Skeletal muscle satellite cell (primary cell): ENCODE data around the gene ABCA12. TPM values are rescaled to one million over a fixed set of nuclear protein-coding genes. Genes with fewer than 3 reads are reported as not detected.
"Not testable (repeated sequence)": the region's sequence is repeated elsewhere in the genome, so short reads cannot be mapped to it uniquely, and the experiment has no call there.

Source experiments
- H3K27me3 ChIP-seq: 2 replicates; pipeline ENCODE4 v1.7.0; 2013; ENCODE audit warnings: low read length; ENCODE audit not compliant: control insufficient read depth, insufficient read depth
- H3K36me3 ChIP-seq: 2 replicates; pipeline ENCODE4 v1.7.0; 2013; ENCODE audit warnings: mild to moderate bottlenecking, control low read depth, low read length; ENCODE audit not compliant: insufficient read depth
- H3K4me1 ChIP-seq: 2 replicates; pipeline ENCODE4 v1.7.0; 2013; ENCODE audit warnings: low read length; ENCODE audit not compliant: control insufficient read depth, insufficient read depth
- H3K4me2 ChIP-seq: 2 replicates; pipeline ENCODE4 v1.7.0; 2013; ENCODE audit warnings: mild to moderate bottlenecking, low read length
- H3K4me3 ChIP-seq: 2 replicates; pipeline ENCODE4 v1.7.0; 2013; ENCODE audit warnings: low read length
- H3K9ac ChIP-seq: 2 replicates; pipeline ENCODE4 v1.7.0; 2013; ENCODE audit warnings: mild to moderate bottlenecking, low read depth, low read length, moderate library complexity
- H3K9me3 ChIP-seq: replicated peaks from 2 replicates; pipeline ENCODE4 v1.7.0; 2013; ENCODE audit warnings: mild to moderate bottlenecking, control low read depth, low read length
- total RNA-seq: library from RNA; depleted of rRNA; stranded (reverse); fragments of >200 nt; gene quantifications from 2 replicates; pipeline ENCODE4 v1.2.3, GENCODE V29; 2012; rRNA removed

Gene ABCA12
- under 0.01 and 0.22 TPM in 2 replicates for total RNA-seq

GRCh38 chr2:215138479-215138878 lies at the start of gene ABCA12:
Gene ABCA12, minus strand, starts transcription at chr2:215138626. Its CDS starts 418 bp downstream, at chr2:215138208.
- H3K36me3 ChIP-seq, result no peaks in the 10 kb centered on the region
- no peak within 1 kb of the TSS for H3K9ac ChIP-seq
- H3K27me3 ChIP-seq, result no peaks in the 10 kb centered on the region
- H3K9me3 ChIP-seq, result no peaks in the 10 kb centered on the region
- H3K4me1 ChIP-seq, result peaks cover 22% of the 10 kb centered on the region
- peak within 1 kb of the TSS; percentile 26 for H3K4me2 ChIP-seq
- H3K4me3 ChIP-seq, result no peak within 1 kb of the TSS

- no peaks in the 10 kb centered on the region for H3K36me3 ChIP-seq
- no peak overlapping the region for H3K4me2 ChIP-seq
- no peaks in the 10 kb centered on the region for H3K27me3 ChIP-seq
- no peak overlapping the region for H3K4me3 ChIP-seq
- H3K9ac ChIP-seq, result no peak overlapping the region
- H3K9me3 ChIP-seq, result no peaks in the 10 kb centered on the region
- no peaks in the 10 kb centered on the region for H3K4me1 ChIP-seq
Observed at GRCh38 chr2:215188078-215188477, 49.7 kb upstream of the ABCA12 start.

GRCh38 chr2:215186021-215186420 lies 47.6 kb upstream of the ABCA12 start:
- no peaks in the 10 kb centered on the region for H3K27me3 ChIP-seq
- no peak overlapping the region for H3K4me2 ChIP-seq
- H3K9ac ChIP-seq, result no peak overlapping the region
- no peaks in the 10 kb centered on the region for H3K36me3 ChIP-seq
- no peaks in the 10 kb centered on the region for H3K9me3 ChIP-seq
- no peaks in the 10 kb centered on the region for H3K4me1 ChIP-seq
- no peak overlapping the region for H3K4me3 ChIP-seq

- no peaks in the 10 kb centered on the region for H3K9me3 ChIP-seq
- no peak overlapping the region for H3K4me3 ChIP-seq
- H3K4me1 ChIP-seq, result no peaks in the 10 kb centered on the region
- H3K27me3 ChIP-seq, result no peaks in the 10 kb centered on the region
- no peak overlapping the region for H3K4me2 ChIP-seq
- H3K9ac ChIP-seq, result no peak overlapping the region
- H3K36me3 ChIP-seq, result no peaks in the 10 kb centered on the region
Observed at GRCh38 chr2:215178121-215178520, 39.7 kb upstream of the ABCA12 start.

GRCh38 chr2:215171796-215172195 lies 33.4 kb upstream of the ABCA12 start:
- no peak overlapping the region for H3K4me3 ChIP-seq
- no peaks in the 10 kb centered on the region for H3K36me3 ChIP-seq
- H3K4me1 ChIP-seq, result peaks cover 5% of the 10 kb centered on the region
- no peak overlapping the region for H3K9ac ChIP-seq
- H3K27me3 ChIP-seq, result no peaks in the 10 kb centered on the region
- H3K4me2 ChIP-seq, result no peak overlapping the region
- H3K9me3 ChIP-seq, result no peaks in the 10 kb centered on the region

- no peaks in the 10 kb centered on the region for H3K36me3 ChIP-seq
Observed at GRCh38 chr2:215171151-215171550, 32.7 kb upstream of the ABCA12 start.

GRCh38 chr2:215166505-215166904 lies 28.1 kb upstream of the ABCA12 start:
- H3K4me3 ChIP-seq, result not testable (repeated sequence)

More at GRCh38 chr2:215171151-215171550, 32.7 kb upstream of the ABCA12 start:
- no peaks in the 10 kb centered on the region for H3K27me3 ChIP-seq
- peak overlapping the region; percentile 60 for H3K4me3 ChIP-seq
- no peaks in the 10 kb centered on the region for H3K9me3 ChIP-seq
- H3K9ac ChIP-seq, result no peak overlapping the region
- H3K4me1 ChIP-seq, result peaks cover 5% of the 10 kb centered on the region
- peak overlapping the region; percentile 78 for H3K4me2 ChIP-seq

GRCh38 chr2:215163319-215163718 lies 24.9 kb upstream of the ABCA12 start:
- not testable (repeated sequence) for H3K27me3 ChIP-seq, H3K4me1 ChIP-seq, H3K9ac ChIP-seq, H3K4me3 ChIP-seq, H3K4me2 ChIP-seq, H3K36me3 ChIP-seq, H3K9me3 ChIP-seq

More at GRCh38 chr2:215166505-215166904, 28.1 kb upstream of the ABCA12 start:
- not testable (repeated sequence) for H3K4me2 ChIP-seq, H3K27me3 ChIP-seq, H3K4me1 ChIP-seq, H3K36me3 ChIP-seq, H3K9ac ChIP-seq, H3K9me3 ChIP-seq

- Histone ChIP-seq H3K36me3 (no peaks in the 10 kb centered on the region), H3K4me3 (no peak overlapping the region), H3K27me3 (no peaks in the 10 kb centered on the region), H3K9ac (no peak overlapping the region), H3K4me2 (no peak overlapping the region), H3K4me1 (no peaks in the 10 kb centered on the region), H3K9me3 (no peaks in the 10 kb centered on the region)
Observed at GRCh38 chr2:215161301-215161829, 22.9 kb upstream of the ABCA12 start.

GRCh38 chr2:215160081-215160480 lies 21.7 kb upstream of the ABCA12 start:
- Histone ChIP-seq H3K4me1 (no peaks in the 10 kb centered on the region), H3K9ac (no peak overlapping the region), H3K27me3 (no peaks in the 10 kb centered on the region), H3K36me3 (no peaks in the 10 kb centered on the region), H3K9me3 (no peaks in the 10 kb centered on the region), H3K4me2 (no peak overlapping the region), H3K4me3 (no peak overlapping the region)

- no peaks in the 10 kb centered on the region for H3K36me3 ChIP-seq
- no peaks in the 10 kb centered on the region for H3K4me1 ChIP-seq
- H3K9ac ChIP-seq, result no peak overlapping the region
- H3K4me2 ChIP-seq, result no peak overlapping the region
- H3K27me3 ChIP-seq, result no peaks in the 10 kb centered on the region
- no peaks in the 10 kb centered on the region for H3K9me3 ChIP-seq
- no peak overlapping the region for H3K4me3 ChIP-seq
Observed at GRCh38 chr2:215156453-215156852, 18.0 kb upstream of the ABCA12 start.

- H3K9ac ChIP-seq, result no peak overlapping the region
- no peaks in the 10 kb centered on the region for H3K27me3 ChIP-seq
- no peaks in the 10 kb centered on the region for H3K4me1 ChIP-seq
- H3K4me3 ChIP-seq, result no peak overlapping the region
- H3K9me3 ChIP-seq, result no peaks in the 10 kb centered on the region
- H3K4me2 ChIP-seq, result no peak overlapping the region
- no peaks in the 10 kb centered on the region for H3K36me3 ChIP-seq
Observed at GRCh38 chr2:215149894-215150293, 11.5 kb upstream of the ABCA12 start.
